PC-9 (cell line): ENCODE results near the gene GDPD3. TPM values are rescaled to one million over a fixed set of nuclear protein-coding genes. Genes with fewer than 3 reads are reported as not detected.

Experiments used
- BruUV-seq: library from RNA; stranded (reverse); fragments of 400-500 nt; replicated peaks from 2 replicates; lab custom pipeline; 2021; lab: Mats Ljungman, UMichigan
- CTCF ChIA-PET: fragments of 300-600 bp; sonication (Branson Sonifier 250); formaldehyde crosslinking; loops from one replicate; lab custom pipeline; 2022; ENCODE audit warnings: antibody characterized with exemption; lab: Charles Lee
- POLR2A ChIA-PET: fragments of 300-600 bp; sonication (Branson Sonifier 250); formaldehyde crosslinking; loops from one replicate; lab custom pipeline; 2022; ENCODE audit warnings: antibody characterized with exemption; ENCODE audit not compliant: unreplicated experiment; lab: Charles Lee
- DNase-seq, 2 experiments: peaks; one replicate each; pipeline versions ENCODE4 v3.0.0 to v3.0.0-alpha.2; 2015 to 2022; ENCODE audit warnings: mixed read lengths in 1 of 2
- H2AFZ ChIP-seq: fragments of 200-600 bp; sonication (generic); 2 replicates; pipeline ENCODE4 v1.8.1; 2017; ENCODE audit warnings: antibody characterized with exemption
- H3F3A ChIP-seq: fragments of 200-600 bp; sonication (generic); 2 replicates; pipeline ENCODE4 v1.8.1; 2017; ENCODE audit warnings: antibody characterized with exemption, mild to moderate bottlenecking, low read depth; ENCODE audit not compliant: insufficient read depth
- H3K27ac ChIP-seq: fragments of 200-600 bp; sonication (generic); 2 replicates; pipeline ENCODE4 v1.6.1; 2016; ENCODE audit warnings: mixed run types
- H3K27me3 ChIP-seq: fragments of 200-600 bp; sonication (generic); 2 replicates; pipeline ENCODE4 v1.6.1; 2016; ENCODE audit warnings: low read depth, mixed run types; ENCODE audit not compliant: insufficient read depth
- H3K36me3 ChIP-seq: fragments of 200-600 bp; sonication (generic); 2 replicates; pipeline ENCODE4 v1.6.1; 2016; ENCODE audit warnings: low read depth, mixed run types
- H3K4me1 ChIP-seq: fragments of 200-600 bp; sonication (generic); replicated peaks from 2 replicates; pipeline ENCODE4 v1.6.1; 2016; ENCODE audit warnings: mixed run types; ENCODE audit not compliant: insufficient read depth
- H3K4me2 ChIP-seq: fragments of 200-600 bp; sonication (generic); 2 replicates; pipeline ENCODE4 v1.6.1; 2017; ENCODE audit warnings: mixed run types
- H3K4me3 ChIP-seq: fragments of 200-600 bp; sonication (generic); 2 replicates; pipeline ENCODE4 v1.6.1; 2016; ENCODE audit warnings: mixed run types
- H3K79me2 ChIP-seq: fragments of 200-600 bp; sonication (generic); 2 replicates; pipeline ENCODE4 v1.6.1; 2017; ENCODE audit warnings: low read depth, mixed run types
- H3K9me2 ChIP-seq: fragments of 200-600 bp; sonication (generic); 2 replicates; pipeline ENCODE4 v1.8.1; 2017; ENCODE audit warnings: mild to moderate bottlenecking; ENCODE audit not compliant: insufficient read depth
- H3K9me3 ChIP-seq: fragments of 200-600 bp; sonication (generic); 2 replicates; pipeline ENCODE4 v1.8.1; 2016; ENCODE audit warnings: low read depth; ENCODE audit not compliant: insufficient read depth
- H4K20me1 ChIP-seq: fragments of 200-600 bp; sonication (generic); 2 replicates; pipeline ENCODE4 v1.8.1; 2017; ENCODE audit not compliant: insufficient read depth
- EZH2 ChIP-seq: fragments of 200-600 bp; sonication (generic); IDR thresholded peaks from 2 replicates; pipeline ENCODE4 v1.8.0; 2017; ENCODE audit warnings: antibody characterized with exemption, low read depth
- intact Hi-C: fragments of 100-400 bp; cut with micrococcal nuclease; formaldehyde crosslinking; loops from one replicate; pipeline ENCODE4 v1.10.0; 2022; ENCODE audit not compliant: unreplicated experiment
- total RNA-seq: library from RNA; stranded (reverse); gene quantifications from 2 replicates; pipeline ENCODE4 v1.2.3, GENCODE V29; 2021
- TF ChIP-seq, protein P1 (sequence below): fragments of 200-600 bp; sonication (generic); conservative IDR thresholded peaks from 2 replicates; pipeline ENCODE4 v1.6.1; 2017; ENCODE audit warnings: mixed run types, antibody characterized with exemption, mild to moderate bottlenecking, moderate library complexity

Gene GDPD3
- total RNA-seq, 1 experiment from 2014 or later: 27.5 TPM

DNA sequence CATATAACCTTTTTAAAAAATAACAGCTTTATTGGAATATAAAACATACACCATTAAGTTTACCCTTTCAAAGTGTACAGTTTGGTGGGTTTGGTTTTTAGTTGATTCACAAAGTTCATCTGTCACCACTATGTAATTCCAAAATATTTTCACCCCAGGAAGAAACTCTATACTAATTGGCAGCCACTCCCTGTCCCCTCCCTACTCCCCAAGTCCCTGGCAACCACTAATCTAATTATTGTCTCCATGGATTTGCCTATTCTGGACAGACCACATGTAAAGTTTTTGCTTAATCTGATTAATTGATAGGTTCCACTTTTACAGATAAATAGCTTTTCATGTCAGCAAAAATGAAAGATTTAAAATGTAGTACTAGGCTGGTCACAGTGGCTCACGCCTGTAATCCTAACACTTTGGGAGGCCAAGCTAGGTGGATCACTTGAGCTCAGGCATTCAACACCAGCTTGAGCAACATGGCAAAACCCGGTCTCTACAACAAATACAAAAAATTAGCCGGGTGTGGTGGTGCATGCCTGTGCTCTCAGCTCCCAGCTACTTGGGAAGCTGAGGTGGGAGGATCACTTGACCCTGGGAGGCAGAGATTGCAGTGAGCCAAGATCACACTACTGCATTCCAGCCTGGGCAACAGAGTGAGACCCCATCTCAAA, 34.6 kb upstream of the GDPD3 start:
- ChIA-PET POLR2A (no interaction called here), CTCF (interaction anchor here (0.7 kb wide), 1 partner anchor 433 kb away, joined by 4 read pairs; no protein-coding TSS in a partner anchor)
- Histone ChIP-seq H3K36me3 (no peaks in the 10 kb centered on the region), H4K20me1 (no peaks in the 10 kb centered on the region), H3K4me2 (no peak overlapping the region), H3F3A (no peaks in the 10 kb centered on the region; the same call in 1 of the 2 replicates), H2AFZ (no peak overlapping the region), H3K27me3 (no peaks in the 10 kb centered on the region), H3K4me3 (no peak overlapping the region), H3K79me2 (no peaks in the 10 kb centered on the region), H3K4me1 (no peaks in the 10 kb centered on the region), H3K27ac (no peak overlapping the region), H3K9me3 (peaks cover 14% of the 10 kb centered on the region; the same call in 1 of the 2 replicates), H3K9me2 (no peaks in the 10 kb centered on the region)
- no TSS peak for BruUV-seq
- TF ChIP-seq, protein P1, sequence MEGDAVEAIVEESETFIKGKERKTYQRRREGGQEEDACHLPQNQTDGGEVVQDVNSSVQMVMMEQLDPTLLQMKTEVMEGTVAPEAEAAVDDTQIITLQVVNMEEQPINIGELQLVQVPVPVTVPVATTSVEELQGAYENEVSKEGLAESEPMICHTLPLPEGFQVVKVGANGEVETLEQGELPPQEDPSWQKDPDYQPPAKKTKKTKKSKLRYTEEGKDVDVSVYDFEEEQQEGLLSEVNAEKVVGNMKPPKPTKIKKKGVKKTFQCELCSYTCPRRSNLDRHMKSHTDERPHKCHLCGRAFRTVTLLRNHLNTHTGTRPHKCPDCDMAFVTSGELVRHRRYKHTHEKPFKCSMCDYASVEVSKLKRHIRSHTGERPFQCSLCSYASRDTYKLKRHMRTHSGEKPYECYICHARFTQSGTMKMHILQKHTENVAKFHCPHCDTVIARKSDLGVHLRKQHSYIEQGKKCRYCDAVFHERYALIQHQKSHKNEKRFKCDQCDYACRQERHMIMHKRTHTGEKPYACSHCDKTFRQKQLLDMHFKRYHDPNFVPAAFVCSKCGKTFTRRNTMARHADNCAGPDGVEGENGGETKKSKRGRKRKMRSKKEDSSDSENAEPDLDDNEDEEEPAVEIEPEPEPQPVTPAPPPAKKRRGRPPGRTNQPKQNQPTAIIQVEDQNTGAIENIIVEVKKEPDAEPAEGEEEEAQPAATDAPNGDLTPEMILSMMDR: no peak
- no peak for TF ChIP-seq EZH2
- intact Hi-C loops: no loop called here
- DNase-seq: no peak

DNA sequence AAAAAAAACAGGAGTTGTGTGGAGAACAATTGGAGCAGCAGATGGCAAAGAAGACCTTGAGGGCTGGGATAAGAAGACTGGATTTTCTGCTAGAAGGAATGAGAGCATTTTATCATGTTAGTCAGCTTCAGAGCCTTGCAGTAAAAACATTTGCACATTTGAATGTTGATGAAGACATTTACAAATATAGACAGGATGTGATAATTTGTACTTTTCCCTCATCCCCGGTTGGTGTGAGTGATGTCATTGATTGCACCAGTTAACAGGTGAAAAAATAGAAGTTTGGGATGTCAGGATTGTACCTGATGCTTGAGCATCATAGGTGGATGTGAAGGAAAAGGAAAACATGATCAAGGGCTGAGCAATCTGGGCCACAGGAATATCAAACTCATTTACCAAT, 32.3 kb upstream of the GDPD3 start:
- Histone ChIP-seq H3F3A (no peaks in the 10 kb centered on the region; the same call in 1 of the 2 replicates), H3K4me2 (no peak overlapping the region), H3K9me2 (no peaks in the 10 kb centered on the region), H4K20me1 (no peaks in the 10 kb centered on the region), H3K79me2 (no peaks in the 10 kb centered on the region), H3K27me3 (no peaks in the 10 kb centered on the region), H2AFZ (no peak overlapping the region), H3K4me3 (no peak overlapping the region), H3K36me3 (no peaks in the 10 kb centered on the region), H3K27ac (no peak overlapping the region), H3K9me3 (peaks cover 14% of the 10 kb centered on the region; the same call in 1 of the 2 replicates), H3K4me1 (no peaks in the 10 kb centered on the region)
- DNase-seq: no peak
- POLR2A ChIA-PET: interaction anchor here (0.7 kb wide), 2 partner anchors 61 to 94 kb away, joined by 3 read pairs; no protein-coding TSS in a partner anchor
- TF ChIP-seq, protein P1: no peak
- TF ChIP-seq EZH2: no peak
- intact Hi-C loops: no loop called here
- CTCF ChIA-PET: no interaction called here
- no TSS peak for BruUV-seq

DNA sequence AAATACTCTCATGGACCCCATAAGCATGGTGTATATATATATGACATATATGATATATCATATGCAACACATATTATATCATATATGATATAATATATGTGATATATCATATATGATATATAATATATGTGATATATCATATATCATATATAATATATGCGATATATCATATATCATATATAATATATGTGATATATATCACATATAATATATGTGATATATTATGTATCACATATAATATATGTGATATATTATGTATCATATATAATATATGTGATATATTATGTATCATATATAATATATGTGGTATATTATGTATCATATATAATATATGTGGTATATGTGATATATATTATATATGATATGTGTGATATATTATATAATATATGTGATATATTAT, 31.6 kb upstream of the GDPD3 start:
- POLR2A ChIA-PET: interaction anchor here (0.7 kb wide), 1 partner anchor 62 kb away, joined by 3 read pairs; no protein-coding TSS in a partner anchor
- CTCF ChIA-PET: no interaction called here
- Histone ChIP-seq H3K9me2 (no peaks in the 10 kb centered on the region), H4K20me1 (no peaks in the 10 kb centered on the region), H3K79me2 (no peaks in the 10 kb centered on the region), H3K4me2 (no peak overlapping the region), H3K27me3 (no peaks in the 10 kb centered on the region), H2AFZ (no peak overlapping the region), H3K4me1 (no peaks in the 10 kb centered on the region), H3K9me3 (peaks cover 13% of the 10 kb centered on the region; the same call in 1 of the 2 replicates), H3F3A (no peaks in the 10 kb centered on the region; the same call in 1 of the 2 replicates), H3K27ac (no peak overlapping the region), H3K36me3 (no peaks in the 10 kb centered on the region), H3K4me3 (no peak overlapping the region)
- DNase-seq: no peak
- TF ChIP-seq EZH2: no peak
- TF ChIP-seq, protein P1: no peak
- intact Hi-C loops: no loop called here
- BruUV-seq: no TSS peak
